CD4-positive, alpha-beta T cell treated with Interleukin-17A for 1 hour (primary cell): ENCODE results near the gene ABI1.
A peak's percentile ranks its signal among the peaks of the same experiment; 100 is the strongest.

ENCODE experiments used
- DNase-seq: peaks from one replicate; pipeline ENCODE4 v3.0.0-alpha.2; 2020

The ABI1 gene

DNA sequence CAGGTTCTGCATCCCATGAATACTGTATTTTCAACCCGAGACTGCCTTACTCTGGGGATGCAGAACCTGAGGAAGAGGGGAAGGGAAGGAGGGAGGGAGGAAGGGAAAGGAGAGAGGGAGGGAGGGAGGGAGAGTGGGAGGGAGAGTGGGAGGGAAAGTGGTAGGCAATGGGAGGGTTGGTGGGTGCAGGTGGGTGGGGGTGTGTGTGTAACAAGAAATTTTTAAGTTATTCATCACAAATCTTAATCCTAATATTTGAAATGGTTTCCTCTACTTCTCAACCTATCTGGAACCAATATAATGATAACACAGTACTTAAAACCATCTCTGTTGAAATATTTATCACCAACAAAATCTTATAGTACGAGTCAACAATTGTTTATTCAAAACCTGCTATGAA, 95.2 kb downstream of the ABI1 start:
- DNase-seq, result no peak

DNA sequence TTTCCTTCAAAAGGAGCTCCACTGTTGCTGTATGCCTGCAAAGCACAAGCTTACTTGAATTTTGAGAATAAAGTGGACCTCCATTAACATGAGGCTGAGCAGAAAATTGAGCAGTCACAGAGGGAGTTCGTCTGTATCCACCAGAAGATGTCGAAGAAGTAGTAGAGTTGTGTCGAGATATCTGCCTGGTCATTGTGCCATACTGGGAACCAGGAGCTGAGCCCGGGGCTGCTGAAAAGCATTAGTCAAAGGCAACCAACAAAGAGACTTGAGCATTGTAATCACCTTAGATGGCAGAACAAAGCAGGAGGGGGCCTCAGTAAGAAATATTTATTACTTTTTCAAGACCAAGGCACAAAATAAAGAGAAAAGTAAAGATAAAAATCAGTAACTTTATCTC, 101.8 kb downstream of the ABI1 start:
- no peak for DNase-seq

DNA sequence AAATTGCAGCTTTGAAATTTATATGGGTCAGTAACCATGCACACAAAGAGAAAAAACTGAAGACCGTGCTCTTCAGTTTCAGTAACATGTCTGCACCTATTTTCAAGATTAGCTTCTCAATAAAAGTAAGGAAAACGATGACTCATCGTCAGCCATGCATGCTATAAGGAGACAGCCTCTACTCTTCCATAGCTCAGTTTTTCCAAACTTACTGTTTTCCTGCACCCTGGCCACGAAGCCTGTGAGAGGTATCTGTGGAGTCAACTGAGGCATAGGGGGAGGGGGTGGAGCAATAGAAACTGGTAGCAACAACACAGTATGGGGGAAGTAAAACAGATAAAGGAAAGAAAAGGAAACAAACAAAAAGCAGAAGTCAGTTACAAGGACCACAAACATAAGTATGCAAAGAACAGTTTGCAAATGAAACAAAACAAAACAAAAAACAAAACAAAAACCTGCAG, 105.3 kb downstream of the ABI1 start:
- no peak for DNase-seq

DNA sequence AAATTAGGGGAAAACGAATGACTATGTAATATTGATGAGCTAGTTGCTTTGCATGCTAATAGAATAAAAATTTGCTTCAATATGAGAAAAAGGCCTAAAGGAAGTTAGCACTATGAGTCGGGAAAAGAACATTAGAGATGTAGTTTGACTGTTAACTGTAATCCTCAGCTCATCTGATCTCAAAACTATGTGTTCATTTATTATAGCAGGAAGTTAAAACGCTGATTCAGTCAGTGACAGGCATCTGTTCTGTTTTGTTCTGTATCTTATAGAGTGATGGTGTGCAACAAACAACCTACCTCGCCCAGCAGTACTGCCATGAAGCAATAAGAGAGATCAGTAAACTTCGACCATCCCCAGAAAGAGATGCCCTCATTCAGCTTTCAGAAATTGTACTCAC, 114.7 kb downstream of the ABI1 start:
- DNase-seq, result no peak

DNA sequence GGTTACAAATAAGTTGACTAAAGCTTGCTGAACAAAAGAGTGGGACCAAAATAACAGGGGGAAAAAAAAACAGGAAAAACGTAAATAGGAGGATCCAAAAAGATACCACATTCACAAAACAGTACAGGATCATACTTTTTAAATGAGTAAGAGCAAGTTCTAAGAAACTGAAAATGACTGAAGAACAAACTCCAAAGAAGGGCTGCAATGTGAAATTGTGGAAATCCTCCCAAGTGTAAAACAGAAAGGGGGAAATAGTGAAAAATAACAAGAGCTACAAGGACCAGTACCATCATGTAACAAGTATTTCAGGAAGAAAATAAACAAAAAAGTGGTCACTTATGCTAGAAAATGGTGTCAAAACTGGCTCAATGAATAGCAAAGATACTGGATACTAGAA, 116.9 kb downstream of the ABI1 start:
- no peak for DNase-seq

DNA sequence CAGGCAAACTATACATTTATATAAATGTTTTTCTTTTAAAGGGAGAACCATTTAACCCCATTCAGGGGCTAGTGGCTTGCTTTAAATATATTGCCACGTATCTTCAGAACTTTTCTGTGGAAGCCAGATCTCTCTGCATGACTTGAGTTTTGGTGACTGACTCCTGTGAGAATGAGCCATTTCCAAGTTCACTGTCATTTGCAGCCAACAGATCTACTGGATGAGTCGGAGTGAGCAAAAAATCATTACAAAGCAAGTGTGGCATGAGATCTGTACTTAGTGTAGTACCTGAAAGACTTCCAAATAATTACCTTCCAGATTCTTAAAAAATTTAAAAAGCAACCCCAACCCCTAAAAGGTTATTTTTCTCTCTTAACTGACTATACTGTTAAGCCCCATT, 117.7 kb downstream of the ABI1 start:
- no peak for DNase-seq

DNA sequence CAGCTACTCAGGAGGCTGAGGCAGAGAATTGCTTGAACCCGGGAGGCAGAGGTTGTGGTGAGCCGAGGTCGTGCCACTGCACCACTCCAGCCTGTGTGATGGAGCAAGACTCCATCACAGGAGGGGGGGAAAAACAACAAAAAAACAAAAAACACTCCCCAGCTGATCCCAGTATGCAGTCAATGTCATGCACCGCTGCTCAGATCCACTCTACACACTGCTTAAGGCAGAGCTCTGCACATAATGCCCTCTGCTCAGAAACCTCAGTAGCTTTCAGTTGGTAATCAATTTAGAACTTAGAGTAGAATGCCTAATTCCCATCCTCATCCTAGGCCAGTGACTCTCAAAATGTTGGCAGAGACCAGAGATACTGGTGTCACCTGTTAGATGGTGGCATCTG, 119.4 kb downstream of the ABI1 start:
- no peak for DNase-seq

DNA sequence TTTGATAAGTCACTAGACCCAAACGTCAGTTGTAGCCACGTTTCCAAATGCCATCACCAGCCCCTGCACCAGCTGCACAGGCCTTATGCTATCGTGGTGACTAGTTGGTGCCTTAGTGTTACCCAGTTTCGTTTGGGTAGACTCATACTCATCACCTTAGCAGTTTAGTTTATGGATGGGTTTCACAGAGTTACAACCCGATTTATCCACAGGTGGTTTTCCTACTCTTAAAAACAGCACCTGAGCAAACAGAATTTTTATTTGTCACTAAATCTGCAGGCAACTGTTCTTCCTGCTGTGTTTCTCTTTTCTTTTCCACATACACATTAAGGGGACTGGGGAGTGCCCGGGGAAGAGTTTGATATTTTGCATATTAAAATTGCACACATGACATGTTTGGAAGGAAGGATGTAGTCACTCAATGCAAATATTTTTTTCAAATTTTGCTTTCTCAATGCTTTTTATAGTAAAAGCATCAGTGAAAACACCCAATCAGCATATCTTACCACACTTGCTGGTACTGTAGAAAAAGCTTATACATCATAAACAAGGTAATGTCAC, 121.6 kb downstream of the ABI1 start:
- peak; percentile 23 for DNase-seq

DNA sequence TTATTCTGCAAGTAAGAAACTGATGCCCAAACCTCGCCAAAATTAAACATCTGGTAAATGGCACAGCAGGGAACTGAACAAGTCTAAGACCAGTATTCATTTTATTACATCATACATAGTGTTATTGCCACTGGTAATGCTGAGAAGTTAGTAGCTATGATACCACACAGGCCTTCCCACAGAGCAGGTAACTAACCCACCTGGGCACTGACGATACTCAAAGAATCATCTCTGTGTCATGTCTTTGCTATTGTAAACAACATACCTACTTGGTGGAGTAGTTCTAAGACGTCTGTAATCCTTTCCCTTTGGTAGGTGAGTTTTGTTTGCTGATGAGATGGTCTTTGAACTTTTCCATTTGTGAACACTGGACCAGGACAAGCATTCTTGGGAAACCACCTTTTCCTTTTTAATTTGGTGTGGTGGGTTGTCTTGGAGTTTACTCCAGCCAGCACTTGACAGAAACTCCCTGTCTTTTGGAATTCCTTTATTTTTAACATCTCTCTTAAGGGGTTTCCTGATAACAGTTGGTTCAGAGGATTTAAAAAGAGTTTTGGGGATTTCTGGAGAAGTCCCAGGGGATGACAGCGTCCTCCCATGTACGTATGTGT, 122.4 kb downstream of the ABI1 start:
- DNase-seq, result peak; percentile 15

DNA sequence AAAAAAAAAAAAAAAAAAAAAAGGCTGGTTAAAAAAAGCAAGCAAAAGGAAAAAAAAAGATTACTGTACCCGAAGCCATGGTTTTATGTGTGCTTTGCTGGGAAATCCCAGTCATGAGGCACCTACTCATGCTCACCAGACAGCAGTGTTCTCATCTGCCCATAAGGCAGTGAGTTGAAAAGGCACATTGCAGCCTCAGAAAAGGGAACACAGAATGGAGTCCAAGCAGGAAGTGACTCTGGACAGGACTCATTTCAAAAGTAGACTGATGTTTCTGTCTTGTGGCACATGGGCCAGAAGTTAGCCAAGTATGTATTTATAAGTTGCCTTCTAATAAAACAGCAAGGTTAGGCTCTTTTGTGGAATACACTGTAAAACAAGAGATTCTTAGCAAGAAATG, 123.0 kb downstream of the ABI1 start:
- peak; percentile 46 for DNase-seq

DNA sequence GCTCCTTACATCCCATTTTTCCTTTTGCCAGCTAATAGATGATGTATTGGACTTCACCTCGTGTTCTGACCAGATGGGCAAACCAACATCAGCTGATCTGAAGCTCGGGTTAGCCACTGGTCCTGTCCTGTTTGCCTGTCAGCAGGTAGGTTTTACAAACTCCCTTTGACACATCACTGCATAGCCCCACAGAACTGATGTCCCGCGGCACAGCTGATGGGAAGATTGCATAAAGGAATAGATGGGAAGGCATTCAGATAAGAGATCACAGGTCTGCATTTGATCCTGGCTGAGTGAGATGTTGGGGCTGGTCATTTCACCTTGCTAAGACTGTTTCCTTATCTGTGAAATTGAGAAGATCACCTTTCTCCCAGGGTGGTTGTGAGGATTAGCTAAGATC, 125.3 kb downstream of the ABI1 start:
- no peak for DNase-seq

DNA sequence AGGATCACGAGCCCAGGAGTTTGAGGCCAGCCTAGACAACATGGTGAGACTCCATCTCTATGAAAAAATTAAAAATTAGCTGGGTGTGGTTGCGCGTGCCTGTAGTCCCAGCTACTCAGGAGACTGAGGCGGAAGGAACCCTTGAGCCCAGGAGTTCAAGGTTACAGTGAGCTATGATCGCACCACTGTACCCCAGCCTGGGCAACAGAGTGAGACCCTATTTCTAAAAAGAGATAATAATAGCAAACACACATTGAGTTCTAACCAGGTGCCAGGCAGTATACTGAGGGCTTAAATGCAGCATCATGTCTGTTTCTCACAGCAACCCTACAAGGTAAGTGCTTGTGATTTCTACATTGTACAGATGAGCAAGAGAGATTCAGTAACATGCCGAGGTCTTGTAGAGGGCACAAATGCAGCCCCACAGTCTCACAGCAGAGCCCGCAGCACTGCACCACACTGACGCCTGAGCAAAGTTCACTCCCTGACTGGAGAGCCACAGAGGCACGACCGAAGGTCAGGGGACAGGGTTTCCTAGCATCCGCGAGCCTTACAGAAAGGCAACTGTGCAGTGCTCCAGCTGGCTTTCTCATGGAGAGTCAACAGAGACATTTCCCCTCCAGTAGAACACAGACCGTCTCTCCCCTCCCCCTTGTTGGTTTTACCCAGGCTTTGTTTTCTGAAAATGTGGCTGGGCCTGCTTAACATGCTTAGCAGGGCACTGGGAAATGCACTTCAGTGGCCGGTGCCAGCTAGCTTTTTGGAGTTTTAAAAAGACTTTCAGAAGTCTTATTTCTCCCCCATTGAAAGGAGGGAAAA, 126.8 kb downstream of the ABI1 start:
- no peak for DNase-seq

DNA sequence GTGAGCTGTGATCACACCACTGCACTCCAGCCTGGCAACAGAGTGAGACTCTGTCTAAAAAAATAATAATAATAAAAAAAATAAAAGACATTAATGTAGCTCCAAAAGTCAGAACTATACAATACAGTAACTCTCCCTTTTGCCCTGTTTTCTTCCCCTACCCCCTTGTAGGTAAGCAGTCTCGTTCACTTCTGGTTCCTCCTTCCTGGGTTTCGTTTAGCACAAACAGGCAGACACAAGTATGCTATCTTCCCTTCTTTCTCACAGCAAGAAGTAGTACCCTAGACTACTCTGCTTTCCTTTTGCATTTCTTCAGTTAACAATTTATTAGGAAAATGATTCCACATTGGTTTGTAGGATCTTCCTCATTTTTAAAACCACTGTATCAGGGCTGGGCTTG, 130.2 kb downstream of the ABI1 start:
- DNase-seq, result no peak

DNA sequence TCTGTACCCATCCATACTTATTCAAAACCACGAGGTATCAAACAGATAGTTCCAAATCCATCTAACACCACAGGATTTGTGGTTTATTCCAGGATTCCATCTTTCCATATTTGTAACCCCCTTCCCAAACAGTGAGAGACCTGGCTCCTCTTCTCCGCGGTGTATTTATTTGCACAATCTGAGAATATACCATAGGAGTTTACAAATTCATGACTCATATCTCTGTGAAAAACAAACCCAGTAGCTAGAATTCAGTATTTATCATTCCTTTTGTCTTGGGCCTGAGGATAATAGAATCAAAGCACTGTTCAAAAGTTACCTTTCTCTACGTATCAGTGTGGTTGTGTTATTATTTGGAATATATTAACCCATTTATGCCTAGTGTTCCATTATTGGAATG, 131.4 kb downstream of the ABI1 start:
- no peak for DNase-seq

DNA sequence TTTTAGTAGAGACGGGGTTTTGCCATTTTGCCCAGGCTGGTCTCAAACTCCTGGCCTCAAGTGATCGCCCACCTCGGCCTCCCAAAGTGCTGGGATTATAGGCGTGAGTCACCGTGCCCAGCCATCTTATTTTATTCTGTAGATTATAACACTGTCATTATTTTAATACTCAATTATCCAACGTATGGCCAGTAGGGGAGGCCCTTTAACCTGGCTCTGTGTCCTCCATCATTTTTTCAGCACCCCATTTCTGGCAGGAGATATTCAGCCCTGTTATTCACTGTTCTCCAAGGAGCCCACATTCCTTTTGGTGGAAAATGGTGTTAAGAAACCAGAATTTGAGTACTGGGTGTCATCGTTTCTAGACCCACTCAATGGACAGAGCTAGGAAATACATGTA, 131.8 kb downstream of the ABI1 start:
- DNase-seq, result no peak

DNA sequence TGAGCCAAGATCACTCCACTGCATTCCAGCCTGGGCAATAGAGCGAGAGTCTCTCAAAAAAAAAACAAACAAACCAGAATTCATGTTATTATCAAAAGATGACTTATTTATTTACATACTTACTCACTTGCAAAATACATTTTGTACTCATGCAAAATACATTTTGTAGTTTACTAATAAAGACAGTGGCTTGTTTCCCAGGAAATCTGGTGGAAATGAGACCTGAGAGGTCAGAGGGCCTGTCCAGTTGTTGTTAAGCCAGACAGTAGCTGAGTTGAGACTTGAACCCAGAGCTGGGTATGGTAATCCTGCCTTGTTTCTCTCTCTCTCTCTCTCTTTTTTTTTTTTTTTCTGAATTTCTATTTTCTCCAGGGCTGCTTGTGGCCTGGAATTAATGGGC, 133.8 kb downstream of the ABI1 start:
- DNase-seq, result no peak

DNA sequence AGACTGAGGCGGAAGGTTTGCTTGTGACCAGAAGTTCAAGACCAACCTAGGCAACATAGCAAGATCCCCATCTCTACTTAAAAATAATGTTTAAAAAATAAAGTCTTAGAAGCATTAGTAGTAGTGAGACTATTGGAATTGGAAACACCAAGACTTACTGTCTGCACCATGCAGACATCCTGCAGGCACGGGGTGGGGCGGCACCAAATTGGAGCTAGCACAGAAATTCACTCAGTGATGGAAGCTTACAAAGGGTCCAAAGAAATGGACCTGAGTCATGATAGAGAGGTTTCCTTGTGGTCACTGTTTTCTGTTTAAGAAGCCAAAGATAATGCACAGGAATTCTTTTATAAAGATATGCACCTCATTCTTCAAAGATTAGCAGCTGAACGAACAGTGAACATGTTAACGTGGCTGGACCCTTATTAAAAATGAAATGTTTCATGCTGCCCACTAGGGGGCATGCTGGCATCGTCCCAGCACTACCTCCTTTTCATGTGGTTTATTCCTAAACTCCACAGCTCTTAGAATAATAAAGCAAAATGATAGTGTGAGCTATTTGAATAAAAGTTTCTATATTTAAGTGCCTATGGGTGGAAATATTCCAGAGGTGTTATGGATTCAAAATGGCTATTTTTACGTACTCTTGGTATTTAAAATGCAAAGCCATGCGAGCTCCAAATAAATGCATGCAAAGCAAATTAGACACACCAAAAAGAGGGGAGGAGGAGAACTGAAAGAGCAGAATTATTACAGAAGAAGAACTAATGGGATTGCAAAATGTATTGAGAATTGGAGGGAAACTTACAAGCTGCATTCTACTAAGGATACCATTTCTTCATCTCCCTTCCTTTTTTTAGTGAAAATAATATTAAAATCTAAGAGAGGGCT, 134.7 kb downstream of the ABI1 start:
- DNase-seq, result peak; percentile 57

DNA sequence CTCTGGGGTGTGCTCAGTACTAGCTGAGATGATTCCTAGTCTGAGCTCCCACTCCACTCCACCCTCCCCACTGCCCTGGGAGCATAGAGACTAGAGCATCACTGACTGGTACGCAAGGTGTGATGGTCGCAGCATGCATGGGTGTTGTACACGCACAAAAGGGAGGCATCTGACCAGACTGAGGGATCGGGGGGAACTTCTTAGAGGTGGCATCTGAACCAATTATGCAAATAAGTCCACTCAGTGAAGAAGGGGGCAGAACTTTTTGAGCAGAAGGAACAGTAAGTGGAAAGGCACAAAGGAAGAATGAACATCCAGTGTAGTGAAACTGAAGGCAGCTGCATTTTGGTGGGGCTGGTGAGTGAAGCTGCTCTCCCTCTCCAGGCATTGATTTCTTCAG, 137.7 kb downstream of the ABI1 start:
- no peak for DNase-seq

DNA sequence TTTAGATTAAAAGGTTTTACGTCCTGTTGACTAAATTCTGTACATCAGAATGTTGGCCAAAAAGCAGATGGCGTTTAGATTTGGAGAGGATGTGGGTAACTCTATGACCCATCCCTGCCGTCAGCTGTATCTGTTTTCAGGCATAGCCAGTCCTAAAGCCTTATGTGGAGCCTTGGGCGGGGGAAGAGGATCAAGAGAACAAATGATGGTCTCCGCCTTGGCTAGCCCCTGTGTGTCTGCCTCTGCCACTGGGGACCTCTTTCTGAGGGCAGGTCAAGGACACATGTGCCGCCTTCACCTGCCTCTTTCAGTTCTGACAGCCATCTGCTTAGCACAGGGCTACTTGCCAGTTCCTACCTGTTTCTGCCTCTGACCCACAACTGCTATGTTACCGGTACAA, 139.2 kb downstream of the ABI1 start:
- DNase-seq, result peak; percentile 65

DNA sequence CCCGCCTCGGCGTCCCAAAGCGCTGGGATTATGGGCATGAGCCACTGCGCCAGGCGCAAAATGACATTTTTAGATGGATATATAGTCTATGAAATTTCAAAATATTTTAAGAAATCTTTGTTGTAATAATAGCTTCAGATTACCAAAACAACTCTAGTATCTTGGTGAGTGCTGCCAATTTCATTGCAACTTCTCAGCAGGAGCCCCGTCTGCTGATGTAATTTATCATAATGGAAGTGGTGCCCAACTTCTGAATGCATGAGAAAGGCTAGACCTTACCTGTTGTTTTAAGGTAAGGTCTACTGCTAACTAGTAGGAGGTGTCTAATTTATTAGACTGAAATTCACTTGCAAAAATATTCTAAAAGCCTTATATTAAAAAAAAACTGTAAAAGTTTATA, 143.3 kb downstream of the ABI1 start:
- DNase-seq, result no peak

DNA sequence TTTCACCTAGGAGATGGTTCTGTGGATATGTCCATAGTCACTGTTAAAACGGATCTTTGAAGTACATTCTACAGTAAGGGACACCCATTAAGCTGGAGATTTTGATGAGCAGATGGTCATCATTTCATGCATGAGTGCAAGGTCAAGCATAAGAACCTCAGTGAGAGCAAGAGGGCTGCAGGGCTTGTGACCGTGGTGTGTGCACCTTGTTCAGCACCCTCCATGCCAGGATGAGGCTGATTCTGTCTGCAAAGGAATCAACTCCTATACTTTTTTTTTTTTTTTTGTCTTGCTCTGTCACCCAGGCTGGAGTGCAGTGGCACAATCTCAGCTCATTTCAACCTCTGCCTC, 145.6 kb downstream of the ABI1 start:
- no peak for DNase-seq

DNA sequence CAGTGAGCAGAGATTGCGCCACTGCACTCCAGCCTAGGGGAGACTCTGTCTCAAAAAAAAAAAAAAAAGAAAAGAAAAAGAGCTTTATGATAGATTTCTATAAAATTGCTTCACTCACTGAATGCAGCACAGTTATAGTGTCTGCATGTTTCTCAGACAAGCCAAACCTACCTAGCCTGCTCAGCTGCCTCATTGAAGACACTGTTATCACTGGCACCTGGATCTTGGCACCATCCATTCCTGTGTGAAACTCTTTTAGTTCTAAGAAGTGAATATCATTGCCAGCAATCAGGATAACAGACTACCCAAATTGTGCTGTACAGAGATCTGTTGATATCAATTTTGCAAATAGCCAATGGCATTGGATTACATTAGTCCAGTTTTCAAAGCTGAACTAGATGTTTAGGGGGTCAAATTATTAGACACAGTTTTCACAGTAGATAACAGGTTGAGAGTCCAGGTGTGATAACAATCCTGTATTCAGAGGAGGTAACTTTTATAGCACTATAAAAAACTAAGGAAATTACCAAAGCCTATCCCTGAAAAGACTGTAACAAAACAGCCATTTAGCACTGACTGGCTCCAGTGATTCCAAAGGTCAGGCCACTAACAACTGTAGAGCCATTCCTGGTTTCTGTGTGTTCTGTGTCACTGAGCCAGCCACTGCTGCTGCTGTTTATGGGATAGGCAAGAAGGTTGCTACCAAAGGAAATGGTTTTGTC, 146.2 kb downstream of the ABI1 start:
- DNase-seq, result no peak

DNA sequence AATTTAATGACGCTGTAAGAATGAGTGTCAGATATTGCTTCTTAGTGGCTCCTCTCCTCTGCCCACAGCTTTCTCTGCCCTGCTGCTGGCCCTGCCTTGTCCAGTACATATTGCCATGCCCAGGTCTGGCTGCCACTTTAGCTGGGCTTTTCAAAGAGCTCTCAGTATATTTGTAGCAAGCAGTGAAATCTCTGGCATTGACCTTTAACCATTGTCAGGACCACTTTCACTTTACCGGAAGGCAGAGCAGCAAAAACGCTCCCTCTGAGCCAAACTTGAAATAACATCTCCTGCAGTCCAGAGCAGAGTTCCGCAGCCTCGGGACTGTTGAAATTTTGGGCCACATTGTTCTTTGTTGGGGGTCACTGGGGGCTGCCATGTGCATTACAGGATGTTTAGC, 149.4 kb downstream of the ABI1 start:
- DNase-seq, result no peak
